Lower leg skin (tissue), 4 donors: ENCODE data around the gene GPS2. TPM values are rescaled to one million over a fixed set of nuclear protein-coding genes. Genes with fewer than 3 reads are reported as not detected.
"Not testable (repeated sequence)": the region's sequence is repeated elsewhere in the genome, so short reads cannot be mapped to it uniquely, and the experiment has no call there.

ENCODE experiments used
- DNase-seq, 2 donors: peaks; one replicate each; pipeline ENCODE4 v3.0.0-alpha.2; 2019; ENCODE audit warnings: low spot score in 2 of 2
- H3K4me3 ChIP-seq: fragments of 200-600 bp; sonication (generic); 2 replicates; pipeline ENCODE4 v1.5.1; 2017; ENCODE audit warnings: mild to moderate bottlenecking, low read depth; ENCODE audit not compliant: poor library complexity, severe bottlenecking
- CTCF ChIP-seq, 3 donors: fragments of 450-650 bp; IDR thresholded peaks; one replicate each; pipeline ENCODE4 v1.5.1; 2016; ENCODE audit warnings: antibody characterized with exemption in 3 of 3, mild to moderate bottlenecking in 3 of 3, moderate library complexity in 2 of 3
- POLR2A ChIP-seq, 2 donors: fragments of 450-650 bp; IDR thresholded peaks; one replicate each; pipeline ENCODE4 v1.6.1; 2016 to 2017; ENCODE audit warnings: antibody characterized with exemption in 2 of 2, mild to moderate bottlenecking in 1 of 2, moderate library complexity in 1 of 2
- WGBS, 2 donors: methylation state at CpG; one replicate each; pipeline ENCODE4 v1.1.5; 2018; 5-methylcytosine and 5-hydroxymethylcytosine counted together
- intact Hi-C: fragments of 100-400 bp; cut with DNase I; formaldehyde crosslinking; loops from one replicate; pipeline ENCODE4 v1.15.0; 2023; ENCODE audit warnings: low total_unique reads
- total RNA-seq, 4 donors: library from RNA; depleted of rRNA; stranded (reverse); fragments of >200 nt; gene quantifications; one replicate each; pipeline ENCODE4 v1.1.0, GENCODE V29; 2016

Gene GPS2
- total RNA-seq, 4 donors from 2014 or later, result 48.8 to 93.6 (median 79.3) TPM

- H3K4me3 ChIP-seq, result no peak overlapping the region
- DNase-seq, result no peak
- 68 to 74% methylated on average over 18 of the region's 18 CpGs for WGBS, 2 donors
- intact Hi-C loops, result no loop called here
- TF ChIP-seq CTCF (IDR thresholded peaks at IDR 0.05), result no peak
- no peak for TF ChIP-seq POLR2A (IDR thresholded peaks at IDR 0.05)
These were observed 31.8 kb upstream of the GPS2 start for GRCh38 chr17:7346761-7347614.

- no peak for DNase-seq
- intact Hi-C loops, result loop anchor here (2.0 kb wide), 1 partner anchor 62 kb away; the partner anchor contains the start of gene SLC2A4
- no peak overlapping the region for H3K4me3 ChIP-seq
- TF ChIP-seq POLR2A (IDR thresholded peaks at IDR 0.05) (no peak), CTCF (IDR thresholded peaks at IDR 0.05) (no peak)
- WGBS, 2 donors, result 60 to 66% methylated on average over 9 to 14 of the region's 15 CpGs
These were observed 28.1 kb upstream of the GPS2 start for GRCh38 chr17:7343250-7343649.

- TF ChIP-seq CTCF (IDR thresholded peaks at IDR 0.05), result no peak
- TF ChIP-seq POLR2A (IDR thresholded peaks at IDR 0.05), result no peak
- intact Hi-C loops, result loop anchor here (2.0 kb wide), 1 partner anchor 61 kb away; the partner anchor contains the start of gene SLC2A4
- 86 to 93% methylated on average over 9 to 13 of the region's 13 CpGs for WGBS, 2 donors
- DNase-seq, result no peak
- H3K4me3 ChIP-seq, result no peak overlapping the region
These were observed 26.7 kb upstream of the GPS2 start for GRCh38 chr17:7341842-7342241.

- TF ChIP-seq CTCF (IDR thresholded peaks at IDR 0.05) (no peak), POLR2A (IDR thresholded peaks at IDR 0.05) (no peak)
- intact Hi-C loops, result no loop called here
- no peak overlapping the region for H3K4me3 ChIP-seq
- 72 to 73% methylated on average over 2 of the region's 2 CpGs for WGBS, 2 donors
- DNase-seq, result no peak
These were observed 25.0 kb upstream of the GPS2 start for GRCh38 chr17:7340179-7340578.

- H3K4me3 ChIP-seq, intact Hi-C loops, DNase-seq: not testable (repeated sequence)
- WGBS, 2 donors, result 71 to 76% methylated on average over 7 of the region's 7 CpGs
These were observed 22.4 kb upstream of the GPS2 start for GRCh38 chr17:7337600-7337999.

- no peak within 1 kb of the TSS for H3K4me3 ChIP-seq
- 39 to 44% methylated on average over 16 to 17 of the region's 17 CpGs for whole genome bisulfite sequencing, 2 donors
- intact Hi-C loops, result no loop called here
- DNase-seq, result no peak
- TF ChIP-seq CTCF (IDR thresholded peaks at IDR 0.05) (no peak), POLR2A (IDR thresholded peaks at IDR 0.05) (no peak)
These were observed 21.3 kb upstream of the GPS2 start, which contains the start of gene ACAP1 for GRCh38 chr17:7336240-7337175. TSS of gene ACAP1 (plus strand) at chr17:7336529. CDS start at chr17:7336735, 206 bp downstream.

GRCh38 chr17:7335765-7336164 is 20.6 kb upstream of the GPS2 start:
- whole genome bisulfite sequencing, 2 donors, result 75 to 83% methylated on average over 13 of the region's 13 CpGs
- intact Hi-C loops, H3K4me3 ChIP-seq, DNase-seq: not testable (repeated sequence)
